ENCODE results near the gene FAM222B.

Gene FAM222B

GRCh38 chr17:28777178-28777577 is 65.4 kb downstream of the FAM222B start:
- no peak for DNase-seq (ENCODE audit: low read depth)
- H3K4me3 ChIP-seq (ENCODE audit: low read depth, low read length) = no peak overlapping the region
- TF ChIP-seq, protein P1, sequence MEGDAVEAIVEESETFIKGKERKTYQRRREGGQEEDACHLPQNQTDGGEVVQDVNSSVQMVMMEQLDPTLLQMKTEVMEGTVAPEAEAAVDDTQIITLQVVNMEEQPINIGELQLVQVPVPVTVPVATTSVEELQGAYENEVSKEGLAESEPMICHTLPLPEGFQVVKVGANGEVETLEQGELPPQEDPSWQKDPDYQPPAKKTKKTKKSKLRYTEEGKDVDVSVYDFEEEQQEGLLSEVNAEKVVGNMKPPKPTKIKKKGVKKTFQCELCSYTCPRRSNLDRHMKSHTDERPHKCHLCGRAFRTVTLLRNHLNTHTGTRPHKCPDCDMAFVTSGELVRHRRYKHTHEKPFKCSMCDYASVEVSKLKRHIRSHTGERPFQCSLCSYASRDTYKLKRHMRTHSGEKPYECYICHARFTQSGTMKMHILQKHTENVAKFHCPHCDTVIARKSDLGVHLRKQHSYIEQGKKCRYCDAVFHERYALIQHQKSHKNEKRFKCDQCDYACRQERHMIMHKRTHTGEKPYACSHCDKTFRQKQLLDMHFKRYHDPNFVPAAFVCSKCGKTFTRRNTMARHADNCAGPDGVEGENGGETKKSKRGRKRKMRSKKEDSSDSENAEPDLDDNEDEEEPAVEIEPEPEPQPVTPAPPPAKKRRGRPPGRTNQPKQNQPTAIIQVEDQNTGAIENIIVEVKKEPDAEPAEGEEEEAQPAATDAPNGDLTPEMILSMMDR (IDR thresholded peaks at IDR 0.05; ENCODE audit: control insufficient read depth, extremely low read depth, insufficient read depth) = no peak

DNA sequence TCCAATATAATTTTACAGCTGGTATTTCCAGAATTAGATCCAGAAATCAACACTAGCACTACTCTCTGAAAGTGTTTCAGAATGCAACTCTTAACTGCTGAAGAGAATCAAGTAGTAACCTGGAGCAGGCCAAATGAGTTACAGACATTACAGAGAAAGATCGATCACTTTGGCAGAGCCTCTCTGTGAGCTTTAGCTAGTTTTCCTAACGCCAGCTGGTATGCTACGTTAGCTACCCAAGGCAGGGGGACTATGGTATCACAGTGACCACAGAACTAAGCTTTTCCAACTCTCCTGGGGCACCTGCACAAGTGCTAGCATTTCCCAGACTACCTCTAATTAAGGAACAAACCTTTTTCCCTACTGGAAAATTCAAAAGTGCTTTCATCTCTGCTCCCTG is 68.4 kb downstream of the FAM222B start:
- no peak for DNase-seq (ENCODE audit: low read depth)
- no peak overlapping the region for H3K4me3 ChIP-seq (ENCODE audit: low read depth, low read length)
- TF ChIP-seq, protein P1 (IDR thresholded peaks at IDR 0.05; ENCODE audit: control insufficient read depth, extremely low read depth, insufficient read depth) = no peak

- TF ChIP-seq, protein P1 (IDR thresholded peaks at IDR 0.05; ENCODE audit: control insufficient read depth, extremely low read depth, insufficient read depth) = no peak
- no peak overlapping the region for H3K4me3 ChIP-seq (ENCODE audit: low read depth, low read length)
- DNase-seq (ENCODE audit: low read depth) = no peak
These were observed 68.9 kb downstream of the FAM222B start for GRCh38 chr17:28773736-28774135.

GRCh38 chr17:28765038-28765437 is 77.6 kb downstream of the FAM222B start:
- TF ChIP-seq, protein P1 (IDR thresholded peaks at IDR 0.05; ENCODE audit: control insufficient read depth, extremely low read depth, insufficient read depth) = no peak
- no peak for DNase-seq (ENCODE audit: low read depth)
- no peak overlapping the region for H3K4me3 ChIP-seq (ENCODE audit: low read depth, low read length)

DNA sequence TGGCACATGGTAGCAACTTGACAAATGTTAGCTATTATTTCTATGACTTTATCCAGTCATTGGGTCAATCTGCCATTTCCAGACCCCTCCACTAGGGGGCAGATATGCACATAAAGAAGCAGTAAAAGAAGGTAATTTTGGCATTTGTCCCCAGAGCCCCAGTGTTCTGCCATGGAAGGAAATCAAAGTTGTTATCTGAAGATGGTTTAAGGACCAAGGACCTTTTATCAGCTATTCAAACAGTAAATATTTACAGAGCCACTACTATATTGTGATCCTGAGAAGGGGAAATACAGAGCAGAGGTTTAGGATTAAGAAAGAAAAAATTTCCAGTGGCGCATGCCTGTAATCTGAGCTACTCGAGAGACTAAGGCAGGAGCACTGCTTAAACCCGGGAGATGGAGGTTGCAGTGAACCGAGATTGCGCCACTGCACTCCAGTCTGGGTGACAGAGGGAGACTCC is 78.8 kb downstream of the FAM222B start:
- peak; percentile 93 for DNase-seq (ENCODE audit: low read depth)
- no peak overlapping the region for H3K4me3 ChIP-seq (ENCODE audit: low read depth, low read length)
- TF ChIP-seq, protein P1 (IDR thresholded peaks at IDR 0.05; ENCODE audit: control insufficient read depth, extremely low read depth, insufficient read depth) = peak; percentile 79

DNA sequence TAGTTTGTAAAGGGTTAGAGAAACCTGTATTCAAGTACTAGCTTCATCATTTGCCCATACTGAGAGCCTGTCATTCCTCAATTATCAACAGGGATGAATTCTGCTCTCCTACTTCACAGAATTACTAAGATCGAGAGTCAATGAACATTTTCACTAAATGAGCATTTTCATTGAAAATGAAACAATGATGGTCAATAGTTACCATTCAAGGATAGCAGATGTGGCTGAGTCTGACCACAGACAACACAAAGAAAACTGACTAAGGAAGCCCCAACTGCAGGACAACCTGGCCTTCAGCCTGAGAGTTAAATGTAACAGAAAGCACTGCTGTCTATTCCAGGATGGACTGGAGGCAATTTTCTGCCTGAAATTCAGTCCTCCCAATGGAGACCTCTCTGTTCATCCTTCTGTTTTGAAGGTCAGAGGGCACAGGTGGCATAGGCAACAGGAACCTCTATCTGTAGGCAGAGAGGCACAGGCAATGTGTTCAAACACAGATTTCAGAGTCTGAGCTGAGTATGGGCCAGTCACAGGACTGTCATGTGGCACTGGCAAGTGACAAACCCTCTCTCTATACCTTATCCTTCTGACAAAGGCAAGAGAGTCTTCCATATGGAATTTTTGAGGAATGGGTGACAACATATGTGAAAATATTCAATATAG is 79.3 kb downstream of the FAM222B start:
- DNase-seq (ENCODE audit: low read depth) = no peak
- H3K4me3 ChIP-seq (ENCODE audit: low read depth, low read length) = no peak overlapping the region
- TF ChIP-seq, protein P1 (IDR thresholded peaks at IDR 0.05; ENCODE audit: control insufficient read depth, extremely low read depth, insufficient read depth) = no peak
